ENCODE measurements around the gene CTSD.
"Not testable (repeated sequence)": the region's sequence is repeated elsewhere in the genome, so short reads cannot be mapped to it uniquely, and the experiment has no call there.

Gene CTSD

DNA sequence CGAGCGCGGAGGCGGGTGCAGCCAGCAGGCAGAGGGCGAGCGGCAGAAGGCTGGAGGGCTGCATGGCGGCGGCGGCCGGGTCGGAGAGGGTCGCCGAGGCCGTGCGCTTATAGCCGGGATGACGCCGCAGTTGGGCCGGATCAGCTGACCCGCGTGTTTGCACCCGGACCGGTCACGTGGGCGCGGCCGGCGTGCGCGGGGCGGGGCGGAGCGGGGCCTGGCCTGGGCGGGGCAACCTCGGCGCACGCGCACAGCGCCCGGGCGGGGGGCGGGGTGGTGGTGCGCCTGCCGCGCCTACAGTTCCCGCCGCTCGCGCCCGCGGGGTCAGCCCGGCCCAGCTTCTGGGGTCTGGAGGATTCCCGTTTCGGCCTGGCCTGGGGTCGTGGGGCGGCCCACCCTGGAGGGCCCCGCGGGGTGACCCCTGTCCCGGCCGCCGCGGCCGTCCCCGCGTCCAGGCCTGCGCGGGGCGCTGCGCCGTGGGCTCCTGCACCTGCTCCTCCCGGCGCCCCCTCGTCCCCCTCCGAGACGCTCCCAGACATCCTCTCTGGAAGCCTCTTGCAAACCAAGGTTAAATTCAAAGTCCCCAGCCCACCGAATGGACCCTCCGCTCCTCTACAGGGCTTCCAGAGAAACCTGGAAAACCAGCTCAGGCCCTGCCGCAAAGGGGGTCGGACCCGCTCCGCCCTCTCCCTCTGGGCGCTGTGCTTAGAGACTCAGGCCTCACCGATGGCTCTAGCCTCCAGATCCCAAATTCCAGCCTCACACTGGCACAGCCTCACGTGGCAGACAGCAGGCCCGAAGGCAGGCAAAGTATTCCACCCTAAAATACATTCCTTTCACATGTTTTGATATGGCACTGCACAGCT, at the start of gene CTSD:
CTSD (minus strand) TSS at position 132 of the 866 bp plus-strand sequence; CDS start at position 64, 68 bp downstream.
- ChIA-PET CTCF (interaction anchor here (0.6 to 1.1 kb wide), 5 partner anchors 16 to 81 kb away, joined by 3 to 5 read pairs (median 5); no protein-coding TSS in a partner anchor), POLR2A (ENCODE audit: low non-redundant PET) (interaction anchor here (0.6 to 1.5 kb wide), 4 partner anchors 14 to 411 kb away, joined by 3 to 4 read pairs (median 4); no protein-coding TSS in a partner anchor)
- TF ChIP-seq, protein P1, sequence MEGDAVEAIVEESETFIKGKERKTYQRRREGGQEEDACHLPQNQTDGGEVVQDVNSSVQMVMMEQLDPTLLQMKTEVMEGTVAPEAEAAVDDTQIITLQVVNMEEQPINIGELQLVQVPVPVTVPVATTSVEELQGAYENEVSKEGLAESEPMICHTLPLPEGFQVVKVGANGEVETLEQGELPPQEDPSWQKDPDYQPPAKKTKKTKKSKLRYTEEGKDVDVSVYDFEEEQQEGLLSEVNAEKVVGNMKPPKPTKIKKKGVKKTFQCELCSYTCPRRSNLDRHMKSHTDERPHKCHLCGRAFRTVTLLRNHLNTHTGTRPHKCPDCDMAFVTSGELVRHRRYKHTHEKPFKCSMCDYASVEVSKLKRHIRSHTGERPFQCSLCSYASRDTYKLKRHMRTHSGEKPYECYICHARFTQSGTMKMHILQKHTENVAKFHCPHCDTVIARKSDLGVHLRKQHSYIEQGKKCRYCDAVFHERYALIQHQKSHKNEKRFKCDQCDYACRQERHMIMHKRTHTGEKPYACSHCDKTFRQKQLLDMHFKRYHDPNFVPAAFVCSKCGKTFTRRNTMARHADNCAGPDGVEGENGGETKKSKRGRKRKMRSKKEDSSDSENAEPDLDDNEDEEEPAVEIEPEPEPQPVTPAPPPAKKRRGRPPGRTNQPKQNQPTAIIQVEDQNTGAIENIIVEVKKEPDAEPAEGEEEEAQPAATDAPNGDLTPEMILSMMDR (conservative IDR thresholded peaks at IDR 0.05; ENCODE audit: low read depth): no peak; the same call in 1 of the 2 replicates
- H3K27ac ChIP-seq: peak within 1 kb of the TSS; percentile 93
- peak; percentile 94 for DNase-seq (ENCODE audit: low spot score)

DNA sequence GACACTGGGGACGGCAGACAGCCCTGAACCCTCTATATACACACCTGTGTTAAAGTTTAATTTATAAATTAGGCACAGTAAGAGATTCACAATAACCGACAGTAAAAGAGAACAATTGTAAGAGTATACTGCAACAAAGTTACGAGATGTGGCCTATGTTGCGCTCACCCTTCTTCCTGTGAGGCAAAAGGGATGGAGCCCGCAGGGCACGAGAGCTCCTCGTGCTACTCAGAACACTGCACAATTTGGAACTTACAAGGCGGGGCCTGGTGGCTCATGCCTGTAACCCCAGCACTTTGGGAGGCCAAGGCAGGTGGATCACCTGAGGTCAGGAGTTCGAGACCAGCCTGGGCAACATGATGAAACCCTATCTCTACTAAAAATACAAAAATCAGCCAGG, 49.6 kb upstream of the CTSD start:
- POLR2A ChIA-PET (ENCODE audit: low non-redundant PET); DNase-seq (ENCODE audit: low spot score); CTCF ChIA-PET; H3K27ac ChIP-seq: not testable (repeated sequence)

DNA sequence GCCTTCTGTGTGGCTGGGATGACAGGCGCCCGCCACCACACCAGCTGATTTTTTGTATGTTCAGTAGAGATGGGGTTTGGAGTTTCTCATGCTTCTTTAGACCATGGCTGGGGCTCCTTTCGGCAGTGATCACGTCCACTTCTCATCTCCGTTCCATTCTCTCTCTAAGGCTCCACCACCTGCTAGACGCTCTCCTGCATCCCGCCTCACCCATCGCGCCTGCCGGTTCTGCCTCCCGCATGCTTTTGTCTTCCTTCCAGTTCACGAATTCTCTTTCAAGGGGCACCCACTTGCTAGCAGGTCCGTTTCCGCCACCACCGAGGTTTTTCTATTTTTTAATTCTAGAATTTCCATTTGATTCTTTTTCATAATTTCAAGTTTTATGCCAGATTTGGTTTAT, 49.1 kb upstream of the CTSD start:
- POLR2A ChIA-PET (ENCODE audit: low non-redundant PET): no interaction called here
- TF ChIP-seq, protein P1 (conservative IDR thresholded peaks at IDR 0.05; ENCODE audit: low read depth): no peak
- CTCF ChIA-PET: no interaction called here
- H3K27ac ChIP-seq: no peak overlapping the region
- no peak for DNase-seq (ENCODE audit: low spot score)

DNA sequence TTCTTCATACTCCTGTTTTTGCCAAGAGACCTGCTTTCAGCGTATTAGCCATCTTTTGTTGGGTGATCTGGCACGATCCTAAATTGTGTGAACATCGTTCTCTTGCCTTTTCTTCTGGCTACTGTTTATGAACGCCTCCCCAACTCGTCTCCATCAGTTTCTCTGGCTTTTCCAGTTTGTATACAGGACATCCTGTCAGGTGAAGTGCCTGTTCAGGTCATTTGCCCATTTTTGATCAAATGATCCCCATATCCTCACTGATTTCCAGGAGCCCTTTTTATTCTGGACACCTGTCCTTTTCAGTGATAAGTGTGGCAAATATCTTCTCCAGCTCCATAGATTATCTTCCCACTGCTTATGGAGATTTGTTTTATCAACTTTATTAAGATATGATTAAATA, 48.5 kb upstream of the CTSD start:
- TF ChIP-seq, protein P1 (conservative IDR thresholded peaks at IDR 0.05; ENCODE audit: low read depth): no peak
- POLR2A ChIA-PET (ENCODE audit: low non-redundant PET): no interaction called here

DNA sequence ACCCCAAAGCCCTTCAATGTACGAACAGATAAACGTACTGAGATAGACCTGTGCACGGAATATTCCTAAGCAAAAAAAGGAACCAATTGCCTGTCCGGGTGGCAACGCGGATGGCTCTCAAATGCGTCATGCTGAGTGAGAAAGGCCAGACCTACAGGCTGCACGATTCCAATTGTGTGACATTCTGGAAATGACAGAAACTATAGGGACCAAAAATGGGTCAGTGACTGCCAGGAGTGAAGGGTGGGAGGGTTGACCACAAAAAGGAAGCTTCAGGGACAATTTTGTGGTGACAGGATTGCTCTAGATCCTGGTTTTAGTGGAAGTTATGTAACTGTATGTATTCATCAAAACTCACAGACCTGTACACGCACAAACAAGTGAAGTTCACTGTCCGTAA, 47.0 kb upstream of the CTSD start:
- no peak for DNase-seq (ENCODE audit: low spot score)
- ChIA-PET POLR2A (ENCODE audit: low non-redundant PET) (no interaction called here), CTCF (no interaction called here)
- TF ChIP-seq, protein P1 (conservative IDR thresholded peaks at IDR 0.05; ENCODE audit: low read depth): no peak
- no peak overlapping the region for H3K27ac ChIP-seq

More for the DNA sequence above, 48.5 kb upstream of the CTSD start:
- CTCF ChIA-PET: no interaction called here
- no peak for DNase-seq (ENCODE audit: low spot score)
- no peak overlapping the region for H3K27ac ChIP-seq

DNA sequence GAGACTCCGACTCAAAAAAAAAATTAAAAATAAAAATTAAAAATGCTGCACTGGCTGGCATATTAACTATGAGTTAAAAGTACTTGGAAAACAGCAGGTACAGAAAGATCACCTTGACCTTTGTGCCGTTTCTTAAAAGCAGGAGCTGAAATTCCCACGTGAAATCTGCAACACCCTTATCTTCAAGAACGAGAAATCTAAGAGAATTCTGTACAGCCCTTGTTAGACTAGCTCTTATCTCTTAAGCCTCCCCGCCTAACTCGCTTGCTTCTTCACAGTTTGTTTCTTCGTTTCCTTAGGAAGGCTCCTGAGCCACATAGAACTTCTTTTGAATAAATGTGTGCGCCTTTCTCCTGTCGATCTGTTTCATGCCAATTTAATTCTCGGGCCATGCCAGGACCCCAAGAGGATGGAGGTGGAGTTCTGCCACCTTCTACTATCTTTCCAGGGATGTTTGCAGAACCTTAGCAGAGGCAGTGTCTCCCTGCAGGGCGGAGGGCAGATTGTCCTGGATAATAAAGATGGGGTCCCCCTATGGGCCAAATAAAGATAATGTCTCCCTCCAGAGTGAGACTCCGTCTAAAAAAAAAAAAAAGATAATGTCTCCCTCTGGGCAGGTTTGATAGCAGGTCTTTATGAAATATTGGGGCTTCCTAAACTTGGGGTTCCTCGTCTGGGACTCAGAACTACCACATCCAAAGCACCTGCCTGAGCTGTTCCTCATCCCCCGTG, 43.7 kb upstream of the CTSD start:
- no peak overlapping the region for H3K27ac ChIP-seq
- DNase-seq (ENCODE audit: low spot score): no peak
- POLR2A ChIA-PET (ENCODE audit: low non-redundant PET): no interaction called here
- CTCF ChIA-PET: interaction anchor here (0.6 to 0.9 kb wide), 4 partner anchors 9 to 1091 kb away, joined by 3 to 4 read pairs (median 3); no protein-coding TSS in a partner anchor
- TF ChIP-seq, protein P1 (conservative IDR thresholded peaks at IDR 0.05; ENCODE audit: low read depth): no peak

All from RWPE1 (cell line).